HEK293 (cell line): ENCODE measurements around the gene KANSL2.

ENCODE experiments used
- CTCF ChIP-seq: fragments of 450-650 bp; formaldehyde crosslinking; IDR thresholded peaks from 2 replicates; pipeline ENCODE4 v1.5.1; 2016; ENCODE audit warnings: missing biosample characterization, missing genetic modification characterization
- OSR2 ChIP-seq: fragments of 450-650 bp; formaldehyde crosslinking; IDR thresholded peaks from 2 replicates; pipeline ENCODE4 v1.5.1; 2016; ENCODE audit warnings: missing biosample characterization, missing genetic modification characterization
- REPIN1 ChIP-seq: fragments of 450-650 bp; formaldehyde crosslinking; IDR thresholded peaks from 2 replicates; pipeline ENCODE4 v1.5.1; 2017; ENCODE audit warnings: missing biosample characterization, missing genetic modification characterization, low read depth
- REST ChIP-seq: fragments of 450-650 bp; formaldehyde crosslinking; IDR thresholded peaks from 2 replicates; pipeline ENCODE4 v1.5.1; 2016; ENCODE audit warnings: missing biosample characterization, missing genetic modification characterization
- SALL2 ChIP-seq: fragments of 450-650 bp; formaldehyde crosslinking; IDR thresholded peaks from 2 replicates; pipeline ENCODE4 v1.5.0; 2017; ENCODE audit warnings: missing biosample characterization, mild to moderate bottlenecking, missing genetic modification characterization, borderline replicate concordance
- SP2 ChIP-seq: fragments of 450-650 bp; formaldehyde crosslinking; IDR thresholded peaks from 2 replicates; pipeline ENCODE4 v1.5.1; 2016; ENCODE audit warnings: missing biosample characterization, missing genetic modification characterization
- ZNF114 ChIP-seq: fragments of 450-650 bp; formaldehyde crosslinking; IDR thresholded peaks from 2 replicates; pipeline ENCODE4 v1.5.0; 2017; ENCODE audit warnings: missing biosample characterization, missing genetic modification characterization
- ZNF324 ChIP-seq: fragments of 450-650 bp; formaldehyde crosslinking; IDR thresholded peaks from 2 replicates; pipeline ENCODE4 v1.5.1; 2016; ENCODE audit warnings: missing biosample characterization, missing genetic modification characterization
- ZNF530 ChIP-seq: fragments of 450-650 bp; formaldehyde crosslinking; IDR thresholded peaks from 2 replicates; pipeline ENCODE4 v1.5.1; 2016; ENCODE audit warnings: low read depth, missing biosample characterization, missing genetic modification characterization
- ZNF629 ChIP-seq: fragments of 450-650 bp; formaldehyde crosslinking; IDR thresholded peaks from 2 replicates; pipeline ENCODE4 v1.5.1; 2017; ENCODE audit warnings: missing biosample characterization, missing genetic modification characterization
- ZNF747 ChIP-seq: fragments of 450-650 bp; formaldehyde crosslinking; IDR thresholded peaks from 2 replicates; pipeline ENCODE4 v1.5.1; 2016; ENCODE audit warnings: missing biosample characterization, missing genetic modification characterization
- ZSCAN5A ChIP-seq: fragments of 450-650 bp; formaldehyde crosslinking; IDR thresholded peaks from 2 replicates; pipeline ENCODE4 v1.5.1; 2016; ENCODE audit warnings: missing biosample characterization, missing genetic modification characterization

- no peak for TF ChIP-seq ZNF747 (tag by site-specific recombination)
- TF ChIP-seq CTCF (tag by site-specific recombination), result no peak
- TF ChIP-seq OSR2 (tag by site-specific recombination), result no peak
- no peak for TF ChIP-seq SALL2 (tag by site-specific recombination)
- TF ChIP-seq ZNF114 (tag by site-specific recombination), result no peak
- TF ChIP-seq ZNF530, result no peak
- TF ChIP-seq ZNF324 (tag by site-specific recombination), result no peak
- no peak for TF ChIP-seq REST
- no peak for TF ChIP-seq SP2
- no peak for TF ChIP-seq ZSCAN5A (tag by site-specific recombination)
- TF ChIP-seq ZNF629, result no peak
- no peak for TF ChIP-seq REPIN1 (tag by site-specific recombination)
These were observed 30.4 kb downstream of the KANSL2 start for GRCh38 chr12:48651681-48652080.
